Osteoblast (primary cell): ENCODE measurements around the gene PTK6. TPM values are rescaled to one million over a fixed set of nuclear protein-coding genes. Genes with fewer than 3 reads are reported as not detected.

Experiments
- DNase-seq: peaks from one replicate; pipeline ENCODE4 v3.0.0; 2011; ENCODE audit warnings: low spot score, mixed read lengths; ENCODE audit not compliant: insufficient read length; ENCODE audit errors: missing footprints
- H2AFZ ChIP-seq: 2 replicates; pipeline ENCODE4 v1.6.0; 2011; ENCODE audit warnings: mild to moderate bottlenecking, low read length
- H3K27ac ChIP-seq: 2 replicates; pipeline ENCODE4 v1.5.1; 2011; ENCODE audit warnings: mild to moderate bottlenecking, low read depth, low read length, moderate library complexity
- H3K27me3 ChIP-seq: 2 replicates; pipeline ENCODE4 v1.6.0; 2012; ENCODE audit warnings: mild to moderate bottlenecking, control low read depth, inconsistent platforms, low read length, moderate library complexity; ENCODE audit not compliant: insufficient read depth
- H3K36me3 ChIP-seq: 2 replicates; pipeline ENCODE4 v1.5.1; 2011; ENCODE audit warnings: mild to moderate bottlenecking, low read length, control low read depth, moderate library complexity; ENCODE audit not compliant: insufficient read depth
- H3K4me1 ChIP-seq: 2 replicates; pipeline ENCODE4 v1.5.1; 2011; ENCODE audit warnings: mild to moderate bottlenecking, low read length, control low read depth, moderate library complexity; ENCODE audit not compliant: insufficient read depth
- H3K4me2 ChIP-seq: 2 replicates; pipeline ENCODE4 v1.6.0; 2011; ENCODE audit warnings: mild to moderate bottlenecking, low read length; ENCODE audit not compliant: insufficient read depth
- H3K4me3 ChIP-seq: fragments of 200-600 bp; sonication (generic); 3 replicates; pipeline ENCODE4 v1.5.1; 2012; ENCODE audit warnings: mild to moderate bottlenecking, low read length, inconsistent platforms; ENCODE audit not compliant: insufficient read depth
- H3K79me2 ChIP-seq: 2 replicates; pipeline ENCODE4 v1.6.0; 2012; ENCODE audit warnings: mild to moderate bottlenecking, low read length, control low read depth, inconsistent platforms; ENCODE audit not compliant: insufficient read depth
- H3K9me3 ChIP-seq: 2 replicates; pipeline ENCODE4 v1.5.1; 2011; ENCODE audit warnings: low read depth, low read length, control low read depth
- H4K20me1 ChIP-seq: 2 replicates; pipeline ENCODE4 v1.6.0; 2012; ENCODE audit warnings: mild to moderate bottlenecking, low read length, control low read depth; ENCODE audit not compliant: insufficient read depth
- CTCF ChIP-seq: IDR thresholded peaks from 2 replicates; pipeline ENCODE4 v1.5.1; 2011; ENCODE audit warnings: mild to moderate bottlenecking, low read depth, low read length, moderate library complexity; ENCODE audit errors: extremely low read depth
- total RNA-seq: library from RNA; depleted of rRNA; stranded (reverse); fragments of >200 nt; gene quantifications from 2 replicates; pipeline ENCODE4 v1.2.3, GENCODE V29; 2012

Gene PTK6
- total RNA-seq, 1 donor, result not detected

GRCh38 chr20:63580796-63581461 is 43.8 kb upstream of the PTK6 start:
- no peak overlapping the region for H2AFZ ChIP-seq

GRCh38 chr20:63579017-63579694 is 42.0 kb upstream of the PTK6 start:
- no peaks in the 10 kb centered on the region for H4K20me1 ChIP-seq
- H3K27ac ChIP-seq, result no peak overlapping the region
- H2AFZ ChIP-seq, result no peak overlapping the region
- H3K9me3 ChIP-seq, result no peaks in the 10 kb centered on the region
- peaks cover 3% of the 10 kb centered on the region for H3K27me3 ChIP-seq
- no peak for DNase-seq
- H3K79me2 ChIP-seq, result no peaks in the 10 kb centered on the region
- H3K4me2 ChIP-seq, result no peak overlapping the region
- no peak for TF ChIP-seq CTCF
- no peaks in the 10 kb centered on the region for H3K36me3 ChIP-seq
- peaks cover 15% of the 10 kb centered on the region for H3K4me1 ChIP-seq
- no peak overlapping the region for H3K4me3 ChIP-seq

More at GRCh38 chr20:63580796-63581461, 43.8 kb upstream of the PTK6 start:
- H4K20me1 ChIP-seq, result no peaks in the 10 kb centered on the region
- peak; percentile 47 for TF ChIP-seq CTCF
- no peak overlapping the region for H3K4me2 ChIP-seq
- no peak overlapping the region for H3K4me3 ChIP-seq
- peaks cover 3% of the 10 kb centered on the region for H3K27me3 ChIP-seq
- no peaks in the 10 kb centered on the region for H3K79me2 ChIP-seq
- H3K36me3 ChIP-seq, result no peaks in the 10 kb centered on the region
- H3K9me3 ChIP-seq, result no peaks in the 10 kb centered on the region
- H3K27ac ChIP-seq, result no peak overlapping the region
- DNase-seq, result peak; percentile 92
- H3K4me1 ChIP-seq, result no peaks in the 10 kb centered on the region

- Histone ChIP-seq H3K79me2 (peaks cover 2% of the 10 kb centered on the region), H3K4me1 (peaks cover 16% of the 10 kb centered on the region), H2AFZ (no peak overlapping the region), H3K4me2 (no peak overlapping the region), H3K36me3 (no peaks in the 10 kb centered on the region), H3K9me3 (no peaks in the 10 kb centered on the region), H3K27ac (no peak overlapping the region), H3K4me3 (no peak overlapping the region), H3K27me3 (peaks cover 3% of the 10 kb centered on the region), H4K20me1 (no peaks in the 10 kb centered on the region)
- DNase-seq, result no peak
- TF ChIP-seq CTCF, result no peak
These were observed 41.2 kb upstream of the PTK6 start for GRCh38 chr20:63578224-63579016.

- TF ChIP-seq CTCF, result no peak
- DNase-seq, result no peak
- Histone ChIP-seq H3K27ac (no peak overlapping the region), H3K9me3 (no peaks in the 10 kb centered on the region), H3K4me1 (peaks cover 20% of the 10 kb centered on the region), H3K36me3 (no peaks in the 10 kb centered on the region), H3K4me3 (no peak overlapping the region), H3K4me2 (no peak overlapping the region), H3K79me2 (peaks cover 6% of the 10 kb centered on the region), H4K20me1 (no peaks in the 10 kb centered on the region), H3K27me3 (peaks cover 3% of the 10 kb centered on the region), H2AFZ (no peak overlapping the region)
These were observed 40.2 kb upstream of the PTK6 start for GRCh38 chr20:63577317-63577894.
